H1 (cell line): Measurements from ENCODE around the gene MTTP. TPM values are rescaled to one million over a fixed set of nuclear protein-coding genes. Genes with fewer than 3 reads are reported as not detected.

ENCODE experiments used
- CTCF ChIA-PET: fragments of 300-600 bp; sonication (Branson Sonifier 250); formaldehyde crosslinking; loops from one replicate; lab custom pipeline; 2021; ENCODE audit not compliant: partially characterized antibody; lab: Charles Lee
- POLR2A ChIA-PET: fragments of 300-600 bp; sonication (Branson Sonifier 250); formaldehyde crosslinking; loops from one replicate; lab custom pipeline; 2021; ENCODE audit warnings: inconsistent platforms; ENCODE audit not compliant: partially characterized antibody; lab: Charles Lee
- DNase-seq, 2 experiments: peaks; one replicate each; pipeline versions ENCODE4 v3.0.0 to v3.0.0-alpha.2; 2010 to 2022; ENCODE audit warnings: low spot score in 2 of 2, low read depth in 1 of 2, mixed read lengths in 1 of 2
- FAIRE-seq: peaks from 2 replicates; lab custom pipeline; 2011; peaks lifted over from hg19 to GRCh38; lab: Jason Lieb, UNC
- H2AFZ ChIP-seq: 2 replicates; pipeline ENCODE4 v1.8.1; 2012; ENCODE audit warnings: low read length, inconsistent platforms
- H2AK5ac ChIP-seq: 2 replicates; pipeline ENCODE4 v1.6.1; 2013; ENCODE audit warnings: low read depth, low read length
- H2BK120ac ChIP-seq: replicated peaks from 2 replicates; pipeline ENCODE3; 2013; ENCODE audit warnings: low read depth, low read length, inconsistent platforms
- H2BK12ac ChIP-seq: 2 replicates; pipeline ENCODE4 v1.6.1; 2013; ENCODE audit warnings: low read depth, low read length
- H2BK15ac ChIP-seq: 2 replicates; pipeline ENCODE4 v1.6.1; 2013; ENCODE audit warnings: low read length
- H2BK20ac ChIP-seq: 2 replicates; pipeline ENCODE4 v1.6.1; 2013; ENCODE audit warnings: low read length
- H2BK5ac ChIP-seq: 2 replicates; pipeline ENCODE4 v1.6.1; 2013; ENCODE audit warnings: low read depth, low read length
- H3K14ac ChIP-seq: 2 replicates; pipeline ENCODE4 v1.6.1; 2013; ENCODE audit warnings: inconsistent platforms; ENCODE audit not compliant: insufficient read length
- H3K18ac ChIP-seq: 2 replicates; pipeline ENCODE4 v1.6.1; 2013; ENCODE audit warnings: low read length; ENCODE audit errors: extremely low read depth
- H3K23ac ChIP-seq: 2 replicates; pipeline ENCODE4 v1.6.1; 2013; ENCODE audit warnings: inconsistent platforms; ENCODE audit not compliant: insufficient read length
- H3K23me2 ChIP-seq: 2 replicates; pipeline ENCODE4 v1.6.1; 2013; ENCODE audit warnings: low read depth, low read length
- H3K27ac ChIP-seq: 2 replicates; pipeline ENCODE4 v1.6.1; 2011; ENCODE audit warnings: low read depth, low read length, inconsistent platforms
- H3K27me3 ChIP-seq, 4 experiments: replicated peaks in 1 of 4; 1 replicate in 1 of 4; 2 replicates in 3 of 4; pipeline versions ENCODE4 v1.6.1 to v1.8.1; 2011 to 2013; ENCODE audit warnings: low read length in 3 of 4, mild to moderate bottlenecking in 3 of 4, inconsistent platforms in 2 of 4, mixed read lengths in 2 of 4, moderate library complexity in 1 of 4; ENCODE audit not compliant: control insufficient read depth in 3 of 4, insufficient read depth in 3 of 4; ENCODE audit errors: extremely low read depth in 1 of 4
- H3K36me3 ChIP-seq, 4 experiments: 2 replicates each; pipeline versions ENCODE4 v1.6.1 to v1.8.1; 2011 to 2013; ENCODE audit warnings: mild to moderate bottlenecking in 4 of 4, low read length in 3 of 4, moderate library complexity in 2 of 4, control low read depth in 1 of 4, inconsistent platforms in 1 of 4; ENCODE audit not compliant: insufficient read depth in 4 of 4, control insufficient read depth in 2 of 4
- H3K4ac ChIP-seq: replicated peaks from 2 replicates; pipeline ENCODE3; 2013; ENCODE audit warnings: low read length, low read depth, mixed read lengths, inconsistent platforms; ENCODE audit not compliant: insufficient read length
- H3K4me1 ChIP-seq, 4 experiments: replicated peaks in 1 of 4; 1 replicate in 1 of 4; 2 replicates in 3 of 4; pipeline versions ENCODE4 v1.6.1 to v1.8.1; 2011 to 2013; ENCODE audit warnings: low read length in 3 of 4, inconsistent platforms in 2 of 4, mixed read lengths in 1 of 4; ENCODE audit not compliant: insufficient read depth in 4 of 4, control insufficient read depth in 3 of 4
- H3K4me2 ChIP-seq, 2 experiments: 2 replicates each; pipeline versions ENCODE4 v1.6.1 to v1.8.1; 2011 to 2013; ENCODE audit warnings: low read depth in 2 of 2, low read length in 2 of 2, control low read depth in 1 of 2, inconsistent platforms in 1 of 2, mild to moderate bottlenecking in 1 of 2; ENCODE audit not compliant: insufficient read depth in 1 of 2
- H3K4me3 ChIP-seq, 4 experiments: fragments of 200-600, 300-600 bp in 1 of 4; sonication (generic), shearing (Covaris generic), sonication (Bioruptor Twin) in 1 of 4; 2 replicates each; pipeline versions ENCODE4 v1.5.1 to v1.8.1; 2011 to 2016; ENCODE audit warnings: low read length in 4 of 4, low read depth in 3 of 4, control low read depth in 2 of 4, inconsistent platforms in 2 of 4, mild to moderate bottlenecking in 2 of 4, mixed read lengths in 1 of 4, moderate library complexity in 1 of 4; ENCODE audit not compliant: insufficient read depth in 2 of 4; ENCODE audit errors: extremely low read depth in 1 of 4
- H3K56ac ChIP-seq: replicated peaks from 2 replicates; pipeline ENCODE3; 2013; ENCODE audit warnings: low read depth, mild to moderate bottlenecking, mixed read lengths, low read length, inconsistent platforms; ENCODE audit not compliant: insufficient read length
- H3K79me1 ChIP-seq: 2 replicates; pipeline ENCODE4 v1.6.1; 2013; ENCODE audit warnings: low read depth, low read length, control low read depth
- H3K79me2 ChIP-seq, 2 experiments: 2 replicates each; pipeline versions ENCODE4 v1.6.1 to v1.8.1; 2012 to 2013; ENCODE audit warnings: low read length in 2 of 2, mild to moderate bottlenecking in 2 of 2, inconsistent platforms in 1 of 2; ENCODE audit not compliant: insufficient read depth in 2 of 2, control insufficient read depth in 1 of 2
- H3K9ac ChIP-seq, 4 experiments: replicated peaks in 1 of 4; 1 replicate in 1 of 4; 2 replicates in 3 of 4; pipeline versions ENCODE4 v1.6.1 to v1.8.1; 2011 to 2013; ENCODE audit warnings: low read depth in 3 of 4, low read length in 3 of 4, control low read depth in 2 of 4, mild to moderate bottlenecking in 2 of 4, moderate library complexity in 2 of 4, inconsistent platforms in 1 of 4; ENCODE audit errors: extremely low read depth in 1 of 4
- H3K9me3 ChIP-seq, 2 experiments: 2 replicates each; pipeline versions ENCODE4 v1.6.1 to v1.8.1; 2012 to 2013; ENCODE audit warnings: mild to moderate bottlenecking in 2 of 2, moderate library complexity in 2 of 2, control low read depth in 1 of 2, inconsistent platforms in 1 of 2, low read depth in 1 of 2, low read length in 1 of 2, mixed read lengths in 1 of 2; ENCODE audit not compliant: insufficient read depth in 2 of 2
- H4K20me1 ChIP-seq, 2 experiments: replicated peaks in 1 of 2; 2 replicates each; pipeline versions ENCODE3 to v1.8.1; 2011 to 2013; ENCODE audit warnings: inconsistent platforms in 2 of 2, low read length in 2 of 2, mild to moderate bottlenecking in 1 of 2; ENCODE audit not compliant: insufficient read depth in 2 of 2, control insufficient read depth in 1 of 2
- H4K5ac ChIP-seq: 2 replicates; pipeline ENCODE4 v1.6.1; 2013; ENCODE audit warnings: low read length, low read depth, mixed read lengths, inconsistent platforms; ENCODE audit not compliant: insufficient read length
- H4K8ac ChIP-seq: 2 replicates; pipeline ENCODE4 v1.8.0; 2013; ENCODE audit warnings: mild to moderate bottlenecking, moderate library complexity, low read length, inconsistent platforms; ENCODE audit not compliant: insufficient read depth; ENCODE audit errors: extremely low read depth
- H4K91ac ChIP-seq: replicated peaks from 2 replicates; pipeline ENCODE3; 2013; ENCODE audit warnings: low read length, mixed read lengths, inconsistent platforms; ENCODE audit not compliant: insufficient read length
- ASH2L ChIP-seq: fragments of 200-600, 300-600 bp; sonication (generic); IDR thresholded peaks from one replicate; pipeline ENCODE4 v1.7.1; 2017; ENCODE audit warnings: low read length
- ATF2 ChIP-seq: IDR thresholded peaks from 2 replicates; pipeline ENCODE4 v1.6.1; 2012; ENCODE audit warnings: low read length, inconsistent platforms
- BRCA1 ChIP-seq: IDR thresholded peaks from 2 replicates; pipeline ENCODE4 v1.6.1; 2012; ENCODE audit warnings: low read depth, low read length, improper control_type of control experiment
- CHD1 ChIP-seq: IDR thresholded peaks from 2 replicates; pipeline ENCODE4 v1.6.1; 2012; ENCODE audit warnings: low read depth, low read length, improper control_type of control experiment
- CREB1 ChIP-seq: IDR thresholded peaks from 2 replicates; pipeline ENCODE4 v1.6.1; 2012; ENCODE audit warnings: inconsistent platforms
- GABPA ChIP-seq: IDR thresholded peaks from 2 replicates; pipeline ENCODE4 v1.6.1; 2011; ENCODE audit warnings: mild to moderate bottlenecking, low read length, moderate library complexity, borderline replicate concordance; ENCODE audit not compliant: insufficient read depth
- GTF2F1 ChIP-seq: IDR thresholded peaks from 2 replicates; pipeline ENCODE4 v1.6.1; 2012; ENCODE audit warnings: low read depth, low read length, improper control_type of control experiment, borderline replicate concordance
- HDAC6 ChIP-seq: IDR thresholded peaks from one replicate; pipeline ENCODE4 v1.7.1; 2012; ENCODE audit warnings: low read depth, mild to moderate bottlenecking, inconsistent platforms, low read length, moderate library complexity
- MAFK ChIP-seq: IDR thresholded peaks from 2 replicates; pipeline ENCODE4 v1.6.1; 2012; ENCODE audit warnings: low read depth, mild to moderate bottlenecking, improper control_type of control experiment, low read length
- POLR2A ChIP-seq, 2 experiments: IDR thresholded peaks; 1 replicate in 1 of 2; 2 replicates in 1 of 2; pipeline ENCODE4 v1.6.1; 2011; ENCODE audit warnings: low read depth in 2 of 2, low read length in 2 of 2, mild to moderate bottlenecking in 2 of 2; ENCODE audit errors: control extremely low read depth in 1 of 2
- POU5F1 ChIP-seq: IDR thresholded peaks from 2 replicates; pipeline ENCODE4 v1.6.1; 2011; ENCODE audit warnings: low read depth, mild to moderate bottlenecking, low read length, moderate library complexity
- RXRA ChIP-seq: IDR thresholded peaks from 2 replicates; pipeline ENCODE4 v1.6.1; 2011; ENCODE audit warnings: low read depth, mild to moderate bottlenecking, low read length, moderate library complexity; ENCODE audit not compliant: insufficient read depth
- SAP30 ChIP-seq: fragments of 300-600 bp; sonication (generic); IDR thresholded peaks from 2 replicates; pipeline ENCODE4 v1.7.1; 2012; ENCODE audit warnings: low read length, moderate library complexity, mild to moderate bottlenecking, inconsistent platforms; ENCODE audit not compliant: insufficient read depth, insufficient replicate concordance
- SIRT6 ChIP-seq: IDR thresholded peaks from one replicate; pipeline ENCODE4 v1.7.1; 2012; ENCODE audit warnings: low read length, inconsistent platforms
- SP2 ChIP-seq: IDR thresholded peaks from 2 replicates; pipeline ENCODE4 v1.6.1; 2012; ENCODE audit warnings: mild to moderate bottlenecking, low read length, inconsistent platforms
- WGBS, 2 experiments: shearing (Covaris generic) in 1 of 2; methylation state at CpG; one replicate each; pipeline versions ENCODE4 v1.1.6 to v1.1.7; 2013 to 2015; ENCODE audit warnings: low lambda C conversion rate in 2 of 2, mixed read lengths in 2 of 2, inconsistent platforms in 1 of 2, low coverage in 1 of 2, missing lambda C conversion rate in 1 of 2; ENCODE audit not compliant: insufficient replicate concordance in 2 of 2, insufficient coverage in 1 of 2, insufficient read length in 1 of 2; ENCODE audit errors: extremely low coverage in 1 of 2, missing lambda C conversion rate in 1 of 2; 5-methylcytosine and 5-hydroxymethylcytosine counted together
- polyA plus RNA-seq, 7 experiments: library from polyadenylated mRNA; depleted of rRNA in 3 of 7; stranded (reverse) in 5 of 7; unstranded in 2 of 7; fragments of >200 nt in 5 of 7; fragments of 200-250 nt in 2 of 7; gene quantifications; 1 replicate in 5 of 7; 2 replicates in 1 of 7; 4 replicates in 1 of 7; pipeline versions ENCODE4 v1.2.1 to v1.2.3, GENCODE V29; 2011 to 2013; ENCODE audit warnings: missing spikeins in 2 of 7, mixed read lengths in 2 of 7
- total RNA-seq: library from RNA; stranded (reverse); fragmentation: NEBNext Ultra II Directional; extraction: Animal tissue kit (Norgen Biotek cat#: 25700); gene quantifications from 2 replicates; pipeline ENCODE4 v1.2.1, GENCODE V29; 2021

Gene MTTP
- total and polyA plus RNA-seq, 2 of the 8 experiments (the other 6 are each of a cell fraction or from before 2014, with no cell fraction given) = 0.12 to 0.26 TPM

- H3K79me2 ChIP-seq = no peaks in the 10 kb centered on the region
- no peak for DNase-seq
- POLR2A ChIA-PET = no interaction called here
- no peak overlapping the region for H2BK15ac ChIP-seq
- no peaks in the 10 kb centered on the region for H3K36me3 ChIP-seq
- no peak overlapping the region for H2AFZ ChIP-seq
- no peak overlapping the region for H3K18ac ChIP-seq
- H3K23ac ChIP-seq = no peak overlapping the region
- H3K9ac ChIP-seq = no peak overlapping the region
- no peak overlapping the region for H3K27ac ChIP-seq
- no peak overlapping the region for H3K14ac ChIP-seq
- no peak overlapping the region for H2AK5ac ChIP-seq
- H3K4me3 ChIP-seq = no peak overlapping the region
- H4K91ac ChIP-seq = no peak overlapping the region
- no peak overlapping the region for H3K4me2 ChIP-seq
- CTCF ChIA-PET = interaction anchor here (0.6 to 3.5 kb wide), 3 partner anchors 24 to 272 kb away, joined by 3 to 16 read pairs (median 3); no protein-coding TSS in a partner anchor
- no peaks in the 10 kb centered on the region for H3K4me1 ChIP-seq
- no peaks in the 10 kb centered on the region for H3K23me2 ChIP-seq
- no peak overlapping the region for H2BK20ac ChIP-seq
- H2BK120ac ChIP-seq = no peak overlapping the region
- no peak overlapping the region for H3K56ac ChIP-seq
- no peaks in the 10 kb centered on the region for H3K9me3 ChIP-seq
- H3K79me1 ChIP-seq = no peaks in the 10 kb centered on the region
- no peak overlapping the region for H2BK5ac ChIP-seq
- FAIRE-seq = no peak
- no peak overlapping the region for H4K5ac ChIP-seq
- WGBS, 2 experiments = 89% methylated on average over 2 of the region's 2 CpGs; no CpG with 5 or more reads in 1 of the 2 experiments
- H3K27me3 ChIP-seq = no peaks in the 10 kb centered on the region
- H3K4ac ChIP-seq = no peak overlapping the region
- H4K20me1 ChIP-seq = no peaks in the 10 kb centered on the region
- H4K8ac ChIP-seq = no peak overlapping the region
- H2BK12ac ChIP-seq = no peak overlapping the region
- TF ChIP-seq HDAC6 (no peak), CHD1 (no peak), POLR2A (IDR thresholded peaks at IDR 0.05; ENCODE audit: control extremely low read depth in 1 of 2, low read depth in 2 of 2, low read length in 2 of 2) (no peak), ASH2L (no peak), ATF2 (no peak), CREB1 (no peak), MAFK (no peak), SP2 (no peak), POU5F1 (no peak), RXRA (no peak), BRCA1 (no peak), SAP30 (no peak), GTF2F1 (no peak), SIRT6 (no peak), GABPA (no peak)
These were observed 37.8 kb upstream of the MTTP start for GRCh38 chr4:99536848-99537247.
